K562 (cell line): Measurements from ENCODE around the gene SH3TC2. TPM values are rescaled to one million over a fixed set of nuclear protein-coding genes. Genes with fewer than 3 reads are reported as not detected.

Source experiments
- ATAC-seq: fragments of 200-7000 bp; cut with Tn5 transposase; 3 replicates; pipeline ENCODE4 v1.9.1; 2020; ENCODE audit warnings: moderate library complexity
- BruUV-seq: library from RNA; stranded (reverse); fragments of 400-500 nt; replicated peaks from 2 replicates; lab custom pipeline; 2021; lab: Mats Ljungman, UMichigan
- CTCF ChIA-PET: fragments of 300-600 bp; formaldehyde crosslinking; extraction: SDS; loops from one replicate; lab custom pipeline; 2021; ENCODE audit warnings: low intra/inter-chr PET ratio; lab: Yijun Ruan, JAX
- POLR2A ChIA-PET: fragments of 300-600, 350-650 bp; sonication (Branson Sonifier 250); formaldehyde crosslinking; extraction: SDS; loops from one replicate; lab custom pipeline; 2021; ENCODE audit warnings: antibody characterized with exemption, inconsistent platforms; lab: Yijun Ruan, JAX
- DNase-seq, 4 experiments: peaks; one replicate each; pipeline versions ENCODE4 v3.0.0 to v3.0.0-alpha.2; 2011 to 2018; ENCODE audit warnings: low spot score in 3 of 4, mixed read lengths in 3 of 4; ENCODE audit errors: extremely low read depth in 1 of 4
- FAIRE-seq: peaks from 2 replicates; lab custom pipeline; 2011; peaks lifted over from hg19 to GRCh38; lab: Jason Lieb, UNC
- H2AFZ ChIP-seq: 2 replicates; pipeline ENCODE4 v1.6.0; 2011; ENCODE audit warnings: low read depth, low read length, control low read depth, inconsistent platforms
- H3K27ac ChIP-seq: fragments of 200-600 bp; 3 replicates; pipeline ENCODE4 v1.8.0; 2011; ENCODE audit warnings: low read depth, mild to moderate bottlenecking, control low read depth, inconsistent platforms, low read length, moderate library complexity, mixed read lengths; ENCODE audit errors: extremely low read depth
- H3K27me3 ChIP-seq, 2 experiments: fragments of 300-600 bp in 1 of 2; 2 replicates in 1 of 2; 3 replicates in 1 of 2; pipeline versions ENCODE4 v1.6.0 to v1.8.0; 2011; ENCODE audit warnings: inconsistent platforms in 2 of 2, low read length in 2 of 2, mild to moderate bottlenecking in 1 of 2, mixed read lengths in 1 of 2, moderate library complexity in 1 of 2; ENCODE audit not compliant: control insufficient read depth in 2 of 2, insufficient read depth in 2 of 2
- H3K36me3 ChIP-seq: fragments of 300-600 bp; 3 replicates; pipeline ENCODE4 v1.8.0; 2011; ENCODE audit warnings: mild to moderate bottlenecking, low read length, inconsistent platforms; ENCODE audit not compliant: control insufficient read depth, insufficient read depth
- H3K4me1 ChIP-seq, 2 experiments: fragments of 200-600 bp in 1 of 2; replicated peaks in 1 of 2; 2 replicates in 1 of 2; 3 replicates in 1 of 2; pipeline versions ENCODE4 v1.5.1 to v1.8.0; 2011; ENCODE audit warnings: inconsistent platforms in 2 of 2, low read length in 2 of 2, mild to moderate bottlenecking in 1 of 2, mixed read lengths in 1 of 2, moderate library complexity in 1 of 2; ENCODE audit not compliant: control insufficient read depth in 2 of 2, insufficient read depth in 2 of 2
- H3K4me2 ChIP-seq: 2 replicates; pipeline ENCODE4 v1.6.1; 2011; ENCODE audit warnings: low read length, control low read depth, inconsistent platforms, mixed read lengths; ENCODE audit not compliant: insufficient read depth
- H3K4me3 ChIP-seq: fragments of 200-600 bp; sonication (generic), shearing (Covaris generic); 2 replicates; pipeline ENCODE4 v1.5.1; 2016; ENCODE audit warnings: control low read depth, inconsistent platforms
- H3K79me2 ChIP-seq: fragments of 200-600 bp; 3 replicates; pipeline ENCODE4 v1.8.0; 2011; ENCODE audit warnings: low read length, inconsistent platforms; ENCODE audit not compliant: control insufficient read depth, insufficient read depth
- H3K9ac ChIP-seq, 2 experiments: 2 replicates each; pipeline versions ENCODE4 v1.6.0 to v1.6.1; 2011; ENCODE audit warnings: low read depth in 2 of 2, low read length in 2 of 2, control low read depth in 1 of 2, inconsistent platforms in 1 of 2, mild to moderate bottlenecking in 1 of 2, mixed read lengths in 1 of 2; ENCODE audit not compliant: insufficient read depth in 1 of 2
- H3K9me1 ChIP-seq: one replicate; pipeline ENCODE4 v1.6.0; 2011; ENCODE audit warnings: inconsistent platforms, mild to moderate bottlenecking, low read length, moderate library complexity; ENCODE audit not compliant: control insufficient read depth, insufficient read depth
- H3K9me3 ChIP-seq: replicated peaks from 2 replicates; pipeline ENCODE4 v1.5.1; 2011; ENCODE audit warnings: low read depth, low read length, inconsistent platforms; ENCODE audit not compliant: control insufficient read depth, insufficient read depth
- H4K20me1 ChIP-seq: replicated peaks from 2 replicates; pipeline ENCODE4 v1.6.1; 2011; ENCODE audit warnings: low read length, inconsistent platforms, mixed read lengths; ENCODE audit not compliant: control insufficient read depth, insufficient read depth
- MCM5 ChIP-seq: fragments of 450-650 bp; IDR thresholded peaks from 2 replicates; pipeline ENCODE4 v1.6.1; 2016; ENCODE audit warnings: low read depth
- NFRKB ChIP-seq: fragments of 450-650 bp; IDR thresholded peaks from 2 replicates; pipeline ENCODE4 v1.6.1; 2016; ENCODE audit warnings: low read depth
- RHOXF2B ChIP-seq: fragments of 250-450 bp; sonication (Bioruptor Pico); conservative IDR thresholded peaks from 2 replicates; pipeline ENCODE4 v1.5.1; 2021
- ZBTB17 ChIP-seq: fragments of 450-650 bp; formaldehyde crosslinking; IDR thresholded peaks from 2 replicates; pipeline ENCODE4 v1.4.0; 2020; ENCODE audit warnings: mild to moderate bottlenecking
- ZNF134 ChIP-seq: fragments of 250-450 bp; sonication (Bioruptor Pico); conservative IDR thresholded peaks from 2 replicates; pipeline ENCODE4 v1.4.0; 2020
- WGBS: fragments of 100-300 bp; shearing (Covaris generic); methylation state at CpG from one replicate; pipeline ENCODE4 v1.1.6; 2016; ENCODE audit warnings: low coverage, mixed read lengths; ENCODE audit not compliant: insufficient coverage; ENCODE audit errors: missing lambda C conversion rate; 5-methylcytosine and 5-hydroxymethylcytosine counted together
- in situ Hi-C: fragments of 300-500 bp; cut with MboI; formaldehyde crosslinking; loops from 4 replicates; pipeline ENCODE4 v1.15.0; 2018; ENCODE audit warnings: inconsistent platforms, mixed read lengths
- intact Hi-C: fragments of 100-400 bp; cut with micrococcal nuclease; formaldehyde crosslinking; loops from 2 replicates; pipeline ENCODE4 v1.14.2; 2022
- polyA plus RNA-seq, 8 experiments: library from polyadenylated mRNA; depleted of rRNA in 4 of 8; stranded (reverse) in 5 of 8; unstranded in 3 of 8; fragments of >200 nt; fragmentation: Nextera tagmentation in 2 of 8; fragmentation: Illumina TruSeq in 1 of 8; extraction: Ambion mirVana in 2 of 8; extraction: Trizol in 1 of 8; gene quantifications; 2 replicates each; pipeline versions ENCODE4 v1.2.1 to v1.2.3, GENCODE V29; 2011 to 2014; ENCODE audit warnings: inconsistent platforms in 1 of 8, missing spikeins in 1 of 8
- total RNA-seq, 7 experiments: library from RNA; depleted of rRNA in 6 of 7; stranded (reverse); fragments of >200 nt in 6 of 7; fragmentation: Illumina TruSeq in 2 of 7; extraction: Trizol in 2 of 7; gene quantifications; 2 replicates each; pipeline versions ENCODE4 v1.2.1 to v1.2.3, GENCODE V29; 2011 to 2021; ENCODE audit warnings: low replicate concordance in 1 of 7
- TF ChIP-seq, protein P1 (sequence below), 2 experiments: fragments of 450-650 bp in 1 of 2; sonication (generic) in 1 of 2; formaldehyde crosslinking in 1 of 2; IDR thresholded peaks; 2 replicates each; pipeline versions ENCODE4 v1.7.1 to v1.9.0; 2016 to 2022; ENCODE audit warnings: inconsistent platforms in 1 of 2, mild to moderate bottlenecking in 1 of 2, missing genetic modification reagents in 1 of 2

SH3TC2 gene
- total and polyA plus RNA-seq, 9 of the 15 experiments (the other 6 are each of a cell fraction or from before 2014, with no cell fraction given) = 0.03 to 0.80 (median 0.55) TPM; not detected in 1

DNA sequence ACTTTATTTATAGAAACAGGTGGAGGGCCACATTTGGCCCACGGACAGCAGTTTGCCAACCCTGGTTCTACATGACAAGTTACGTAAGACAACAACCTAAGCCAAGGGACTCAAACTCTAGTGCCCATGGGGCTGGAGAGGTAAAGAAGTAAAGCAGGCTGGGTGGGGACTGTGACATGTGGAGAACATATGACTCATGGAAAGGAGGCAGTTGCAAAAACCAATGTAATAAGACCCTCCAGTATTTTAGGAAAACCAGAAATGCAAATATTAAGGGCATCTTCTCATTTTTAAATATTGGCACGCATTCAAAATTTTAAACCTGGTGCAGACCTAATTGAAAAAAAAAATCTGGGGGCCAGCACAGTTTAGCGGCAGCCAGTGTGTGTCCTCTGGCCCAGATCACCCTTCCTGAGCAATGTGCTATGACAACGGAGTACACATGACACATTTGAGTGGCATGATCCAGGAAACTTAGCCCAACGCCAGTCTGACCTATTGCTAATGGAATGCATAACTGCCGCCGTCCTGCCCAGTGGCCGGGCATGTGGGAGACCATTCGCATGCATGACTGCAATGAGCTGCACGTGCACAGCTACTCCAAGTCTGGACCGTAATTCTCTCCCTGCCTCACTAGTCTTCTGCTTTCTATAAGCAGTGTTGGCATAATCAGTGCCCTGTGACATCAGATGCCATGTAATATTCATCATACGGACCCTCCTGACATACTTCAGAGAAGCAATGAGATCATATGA, 97.2 kb downstream of the SH3TC2 start:
- Histone ChIP-seq H3K79me2 (no peaks in the 10 kb centered on the region), H3K27me3 (peaks cover 3 to 6% of the 10 kb centered on the region in 2 experiments), H3K36me3 (no peaks in the 10 kb centered on the region), H4K20me1 (no peaks in the 10 kb centered on the region), H3K4me2 (no peak overlapping the region), H3K4me3 (no peak overlapping the region), H3K9me1 (no peaks in the 10 kb centered on the region), H2AFZ (no peak overlapping the region), H3K4me1 (no peaks in the 10 kb centered on the region), H3K9me3 (no peaks in the 10 kb centered on the region), H3K9ac (no peak overlapping the region), H3K27ac (no peak overlapping the region)
- 4% methylated on average over 13 of the region's 13 CpGs for WGBS
- ATAC-seq (no peak), DNase-seq (no peak), FAIRE-seq (no peak)
- ChIA-PET CTCF (no interaction called here), POLR2A (no interaction called here)
- intact Hi-C loops = loop anchor here (5.0 kb wide), 1 partner anchor 147 kb away; no protein-coding TSS in a partner anchor
- BruUV-seq = no TSS peak
- in situ Hi-C loops = loop anchor here (10.0 kb wide), 1 partner anchor 231 kb away; no protein-coding TSS in a partner anchor
- TF ChIP-seq ZBTB17 (no peak), MCM5 (no peak), NFRKB (no peak), RHOXF2B (CRISPR knock-in tag) (no peak), ZNF134 (no peak)
- TF ChIP-seq, protein P1, sequence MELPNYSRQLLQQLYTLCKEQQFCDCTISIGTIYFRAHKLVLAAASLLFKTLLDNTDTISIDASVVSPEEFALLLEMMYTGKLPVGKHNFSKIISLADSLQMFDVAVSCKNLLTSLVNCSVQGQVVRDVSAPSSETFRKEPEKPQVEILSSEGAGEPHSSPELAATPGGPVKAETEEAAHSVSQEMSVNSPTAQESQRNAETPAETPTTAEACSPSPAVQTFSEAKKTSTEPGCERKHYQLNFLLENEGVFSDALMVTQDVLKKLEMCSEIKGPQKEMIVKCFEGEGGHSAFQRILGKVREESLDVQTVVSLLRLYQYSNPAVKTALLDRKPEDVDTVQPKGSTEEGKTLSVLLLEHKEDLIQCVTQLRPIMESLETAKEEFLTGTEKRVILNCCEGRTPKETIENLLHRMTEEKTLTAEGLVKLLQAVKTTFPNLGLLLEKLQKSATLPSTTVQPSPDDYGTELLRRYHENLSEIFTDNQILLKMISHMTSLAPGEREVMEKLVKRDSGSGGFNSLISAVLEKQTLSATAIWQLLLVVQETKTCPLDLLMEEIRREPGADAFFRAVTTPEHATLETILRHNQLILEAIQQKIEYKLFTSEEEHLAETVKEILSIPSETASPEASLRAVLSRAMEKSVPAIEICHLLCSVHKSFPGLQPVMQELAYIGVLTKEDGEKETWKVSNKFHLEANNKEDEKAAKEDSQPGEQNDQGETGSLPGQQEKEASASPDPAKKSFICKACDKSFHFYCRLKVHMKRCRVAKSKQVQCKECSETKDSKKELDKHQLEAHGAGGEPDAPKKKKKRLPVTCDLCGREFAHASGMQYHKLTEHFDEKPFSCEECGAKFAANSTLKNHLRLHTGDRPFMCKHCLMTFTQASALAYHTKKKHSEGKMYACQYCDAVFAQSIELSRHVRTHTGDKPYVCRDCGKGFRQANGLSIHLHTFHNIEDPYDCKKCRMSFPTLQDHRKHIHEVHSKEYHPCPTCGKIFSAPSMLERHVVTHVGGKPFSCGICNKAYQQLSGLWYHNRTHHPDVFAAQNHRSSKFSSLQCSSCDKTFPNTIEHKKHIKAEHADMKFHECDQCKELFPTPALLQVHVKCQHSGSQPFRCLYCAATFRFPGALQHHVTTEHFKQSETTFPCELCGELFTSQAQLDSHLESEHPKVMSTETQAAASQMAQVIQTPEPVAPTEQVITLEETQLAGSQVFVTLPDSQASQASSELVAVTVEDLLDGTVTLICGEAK (IDR thresholded peaks at IDR 0.05) = no peak
- TF ChIP-seq, protein P1 (CRISPR knock-in tag; IDR thresholded peaks at IDR 0.05) = no peak
